K562 (cell line): ENCODE measurements around the gene BLZF1. TPM values are rescaled to one million over a fixed set of nuclear protein-coding genes. Genes with fewer than 3 reads are reported as not detected.

ENCODE experiments used
- BRCA1 ChIP-seq, 2 experiments: fragments of 450-650 bp in 1 of 2; sonication (generic) in 1 of 2; formaldehyde crosslinking in 1 of 2; IDR thresholded peaks; 2 replicates each; pipeline versions ENCODE4 v1.5.0 to v1.6.1; 2017 to 2020; ENCODE audit warnings: mild to moderate bottlenecking in 1 of 2, missing genetic modification reagents in 1 of 2
- CREB3 ChIP-seq: fragments of 450-650 bp; conservative IDR thresholded peaks from 2 replicates; pipeline ENCODE4 v1.6.1; 2016; ENCODE audit warnings: missing genetic modification characterization, low read depth, mild to moderate bottlenecking, missing compliant biosample characterization, moderate library complexity
- CREBBP ChIP-seq: IDR thresholded peaks from one replicate; pipeline ENCODE4 v1.6.1; 2012; ENCODE audit warnings: low read depth, mild to moderate bottlenecking, control low read depth, inconsistent platforms, low read length
- DNMT1 ChIP-seq: fragments of 450-650 bp; IDR thresholded peaks from 2 replicates; pipeline ENCODE4 v1.6.1; 2016; ENCODE audit warnings: antibody characterized with exemption, mild to moderate bottlenecking
- HDGF ChIP-seq: fragments of 450-650 bp; IDR thresholded peaks from 2 replicates; pipeline ENCODE4 v1.6.1; 2016
- HEY1 ChIP-seq: fragments of 250-450 bp; sonication (Bioruptor Pico); IDR thresholded peaks from 2 replicates; pipeline ENCODE4 v1.5.0; 2020; ENCODE audit warnings: mild to moderate bottlenecking, moderate library complexity, borderline replicate concordance
- HNRNPUL1 ChIP-seq: fragments of 200-400 bp; formaldehyde crosslinking; IDR thresholded peaks from 2 replicates; pipeline ENCODE4 v1.6.1; 2017; ENCODE audit warnings: low read length
- MCM7 ChIP-seq, 2 experiments: fragments of 450-650 bp; IDR thresholded peaks; 2 replicates each; pipeline ENCODE4 v1.6.1; 2016 to 2018
- MTF1 ChIP-seq: fragments of 250-450 bp; sonication (Bioruptor Pico); IDR thresholded peaks from 2 replicates; pipeline ENCODE4 v1.9.0; 2021; ENCODE audit warnings: moderate library complexity, mild to moderate bottlenecking, inconsistent platforms, borderline replicate concordance
- MYNN ChIP-seq, 2 experiments: sonication (generic); formaldehyde crosslinking in 1 of 2; IDR thresholded peaks; 2 replicates each; pipeline versions ENCODE4 v1.5.0 to v1.6.1; 2016 to 2020; ENCODE audit warnings: antibody characterized with exemption in 1 of 2, missing genetic modification reagents in 1 of 2
- NR4A1 ChIP-seq, 2 experiments: fragments of 250-450 bp in 1 of 2; fragments of 450-650 bp in 1 of 2; sonication (Bioruptor Pico) in 1 of 2; IDR thresholded peaks; 2 replicates each; pipeline versions ENCODE4 v1.4.0 to v1.6.1; 2016 to 2020; ENCODE audit warnings: mild to moderate bottlenecking in 2 of 2, missing compliant biosample characterization in 1 of 2, missing genetic modification characterization in 1 of 2, moderate library complexity in 1 of 2
- USF2 ChIP-seq: sonication (generic); formaldehyde crosslinking; IDR thresholded peaks from 2 replicates; pipeline ENCODE4 v1.5.0; 2020; ENCODE audit warnings: missing genetic modification reagents
- ZNF766 ChIP-seq: fragments of 200-800 bp; sonication (Bioruptor generic); conservative IDR thresholded peaks from 2 replicates; pipeline ENCODE4 v1.6.1; 2016; ENCODE audit warnings: missing genetic modification characterization, missing compliant biosample characterization
- polyA plus RNA-seq, 8 experiments: library from polyadenylated mRNA; depleted of rRNA in 4 of 8; stranded (reverse) in 5 of 8; unstranded in 3 of 8; fragments of >200 nt; fragmentation: Nextera tagmentation in 2 of 8; fragmentation: Illumina TruSeq in 1 of 8; extraction: Ambion mirVana in 2 of 8; extraction: Trizol in 1 of 8; gene quantifications; 2 replicates each; pipeline versions ENCODE4 v1.2.1 to v1.2.3, GENCODE V29; 2011 to 2014; ENCODE audit warnings: inconsistent platforms in 1 of 8, missing spikeins in 1 of 8
- total RNA-seq, 7 experiments: library from RNA; depleted of rRNA in 6 of 7; stranded (reverse); fragments of >200 nt in 6 of 7; fragmentation: Illumina TruSeq in 2 of 7; extraction: Trizol in 2 of 7; gene quantifications; 2 replicates each; pipeline versions ENCODE4 v1.2.1 to v1.2.3, GENCODE V29; 2011 to 2021; ENCODE audit warnings: low replicate concordance in 1 of 7
- TF ChIP-seq, protein P1 (sequence below): sonication (generic); formaldehyde crosslinking; IDR thresholded peaks from 2 replicates; pipeline ENCODE4 v1.8.1; 2023; ENCODE audit warnings: mild to moderate bottlenecking, missing genetic modification reagents
- TF ChIP-seq, protein P2 (sequence below): fragments of 450-650 bp; formaldehyde crosslinking; IDR thresholded peaks from 2 replicates; pipeline ENCODE4 v1.4.0; 2020; ENCODE audit warnings: mild to moderate bottlenecking, moderate library complexity
- TF ChIP-seq, protein P3 (sequence below), 2 experiments: IDR thresholded peaks; 2 replicates each; pipeline ENCODE4 v1.6.1; 2011; ENCODE audit warnings: borderline replicate concordance in 1 of 2, control low read depth in 1 of 2, low read depth in 1 of 2, low read length in 1 of 2, mild to moderate bottlenecking in 1 of 2, mixed read lengths in 1 of 2, moderate library complexity in 1 of 2; ENCODE audit not compliant: insufficient read depth in 1 of 2, insufficient read length in 1 of 2, poor library complexity in 1 of 2, severe bottlenecking in 1 of 2; ENCODE audit errors: extremely low read depth in 1 of 2
- TF ChIP-seq, protein P4 (sequence below), 3 experiments: IDR thresholded peaks in 2 of 3; conservative IDR thresholded peaks in 1 of 3; 2 replicates each; pipeline ENCODE4 v1.5.1; 2011 to 2012; ENCODE audit warnings: low read length in 3 of 3, mild to moderate bottlenecking in 3 of 3, control low read depth in 2 of 3, improper control_type of control experiment in 1 of 3, inconsistent platforms in 1 of 3, low read depth in 1 of 3, mixed read lengths in 1 of 3, moderate library complexity in 1 of 3; ENCODE audit not compliant: insufficient read depth in 2 of 3

BLZF1 gene
- total and polyA plus RNA-seq, 9 of the 15 experiments (the other 6 are each of a cell fraction or from before 2014, with no cell fraction given) = 20.5 to 32.8 (median 25.3) TPM

DNA sequence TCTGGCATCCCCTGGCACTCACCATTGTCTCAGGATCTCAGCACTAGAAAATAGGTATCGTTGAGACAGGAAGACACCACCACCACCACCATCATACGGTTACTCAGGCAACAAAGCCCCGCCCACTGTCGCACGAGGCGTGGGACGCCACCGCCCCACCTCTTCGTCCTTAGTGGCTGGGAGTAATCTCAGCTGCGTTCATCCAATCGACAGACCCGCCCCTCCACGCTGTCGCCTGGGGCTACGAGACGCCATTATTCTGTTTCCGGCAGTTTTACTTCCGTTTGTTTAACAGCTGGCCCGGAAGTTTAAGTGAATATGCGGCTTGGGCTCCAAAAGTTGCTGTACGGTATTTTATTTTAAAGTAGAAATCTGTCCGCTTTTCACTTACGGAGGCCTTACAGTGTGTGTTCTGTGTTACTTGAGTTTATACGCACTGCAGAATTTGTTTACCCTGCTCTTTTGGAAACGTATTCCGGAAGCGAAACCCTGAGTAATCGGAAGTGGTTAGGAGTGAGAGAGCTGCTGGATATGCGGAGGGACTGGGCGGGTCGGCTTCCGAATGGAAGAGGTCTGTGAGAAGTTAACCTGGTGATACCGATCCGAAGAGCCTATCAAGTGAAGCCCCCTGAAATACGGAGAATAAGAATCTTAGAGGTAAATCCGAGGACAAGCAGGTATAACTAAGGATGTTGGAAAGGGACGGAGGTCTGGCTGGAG lies at the start of gene BLZF1, which contains the start of gene NME7 (continued):
- TF ChIP-seq, protein P1, sequence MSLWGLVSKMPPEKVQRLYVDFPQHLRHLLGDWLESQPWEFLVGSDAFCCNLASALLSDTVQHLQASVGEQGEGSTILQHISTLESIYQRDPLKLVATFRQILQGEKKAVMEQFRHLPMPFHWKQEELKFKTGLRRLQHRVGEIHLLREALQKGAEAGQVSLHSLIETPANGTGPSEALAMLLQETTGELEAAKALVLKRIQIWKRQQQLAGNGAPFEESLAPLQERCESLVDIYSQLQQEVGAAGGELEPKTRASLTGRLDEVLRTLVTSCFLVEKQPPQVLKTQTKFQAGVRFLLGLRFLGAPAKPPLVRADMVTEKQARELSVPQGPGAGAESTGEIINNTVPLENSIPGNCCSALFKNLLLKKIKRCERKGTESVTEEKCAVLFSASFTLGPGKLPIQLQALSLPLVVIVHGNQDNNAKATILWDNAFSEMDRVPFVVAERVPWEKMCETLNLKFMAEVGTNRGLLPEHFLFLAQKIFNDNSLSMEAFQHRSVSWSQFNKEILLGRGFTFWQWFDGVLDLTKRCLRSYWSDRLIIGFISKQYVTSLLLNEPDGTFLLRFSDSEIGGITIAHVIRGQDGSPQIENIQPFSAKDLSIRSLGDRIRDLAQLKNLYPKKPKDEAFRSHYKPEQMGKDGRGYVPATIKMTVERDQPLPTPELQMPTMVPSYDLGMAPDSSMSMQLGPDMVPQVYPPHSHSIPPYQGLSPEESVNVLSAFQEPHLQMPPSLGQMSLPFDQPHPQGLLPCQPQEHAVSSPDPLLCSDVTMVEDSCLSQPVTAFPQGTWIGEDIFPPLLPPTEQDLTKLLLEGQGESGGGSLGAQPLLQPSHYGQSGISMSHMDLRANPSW (CRISPR knock-in tag) = no peak
- TF ChIP-seq DNMT1 (no peak), HNRNPUL1 (no peak), MCM7 (IDR thresholded peaks at IDR 0.05) (no peak), MYNN (IDR thresholded peaks at IDR 0.05) (no peak), MYNN (CRISPR knock-in tag; IDR thresholded peaks at IDR 0.05) (no peak), BRCA1 (IDR thresholded peaks at IDR 0.05) (no peak), BRCA1 (CRISPR knock-in tag; IDR thresholded peaks at IDR 0.05) (no peak), USF2 (CRISPR knock-in tag) (no peak), ZNF766 (CRISPR knock-in tag) (no peak), CREBBP (no peak), CREB3 (no peak; the same call in 1 of the 2 replicates), NR4A1 (CRISPR knock-in tag; IDR thresholded peaks at IDR 0.05) (no peak), NR4A1 (tag; IDR thresholded peaks at IDR 0.05) (no peak), HDGF (no peak), MTF1 (no peak), HEY1 (0 out of 2 replicates have a peak, but pooled peaks have one; percentile 76)
- TF ChIP-seq, protein P2, sequence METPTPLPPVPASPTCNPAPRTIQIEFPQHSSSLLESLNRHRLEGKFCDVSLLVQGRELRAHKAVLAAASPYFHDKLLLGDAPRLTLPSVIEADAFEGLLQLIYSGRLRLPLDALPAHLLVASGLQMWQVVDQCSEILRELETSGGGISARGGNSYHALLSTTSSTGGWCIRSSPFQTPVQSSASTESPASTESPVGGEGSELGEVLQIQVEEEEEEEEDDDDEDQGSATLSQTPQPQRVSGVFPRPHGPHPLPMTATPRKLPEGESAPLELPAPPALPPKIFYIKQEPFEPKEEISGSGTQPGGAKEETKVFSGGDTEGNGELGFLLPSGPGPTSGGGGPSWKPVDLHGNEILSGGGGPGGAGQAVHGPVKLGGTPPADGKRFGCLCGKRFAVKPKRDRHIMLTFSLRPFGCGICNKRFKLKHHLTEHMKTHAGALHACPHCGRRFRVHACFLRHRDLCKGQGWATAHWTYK (CRISPR knock-in tag) = no peak
- TF ChIP-seq, protein P3, sequence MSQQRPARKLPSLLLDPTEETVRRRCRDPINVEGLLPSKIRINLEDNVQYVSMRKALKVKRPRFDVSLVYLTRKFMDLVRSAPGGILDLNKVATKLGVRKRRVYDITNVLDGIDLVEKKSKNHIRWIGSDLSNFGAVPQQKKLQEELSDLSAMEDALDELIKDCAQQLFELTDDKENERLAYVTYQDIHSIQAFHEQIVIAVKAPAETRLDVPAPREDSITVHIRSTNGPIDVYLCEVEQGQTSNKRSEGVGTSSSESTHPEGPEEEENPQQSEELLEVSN (IDR thresholded peaks at IDR 0.05; ENCODE audit: borderline replicate concordance in 1 of 2, extremely low read depth in 1 of 2, insufficient read depth in 1 of 2, insufficient read length in 1 of 2, low read depth in 1 of 2, low read length in 1 of 2, poor library complexity in 1 of 2, severe bottlenecking in 1 of 2) = peak in 1 of 2 experiments; percentile 43
- TF ChIP-seq, protein P4, sequence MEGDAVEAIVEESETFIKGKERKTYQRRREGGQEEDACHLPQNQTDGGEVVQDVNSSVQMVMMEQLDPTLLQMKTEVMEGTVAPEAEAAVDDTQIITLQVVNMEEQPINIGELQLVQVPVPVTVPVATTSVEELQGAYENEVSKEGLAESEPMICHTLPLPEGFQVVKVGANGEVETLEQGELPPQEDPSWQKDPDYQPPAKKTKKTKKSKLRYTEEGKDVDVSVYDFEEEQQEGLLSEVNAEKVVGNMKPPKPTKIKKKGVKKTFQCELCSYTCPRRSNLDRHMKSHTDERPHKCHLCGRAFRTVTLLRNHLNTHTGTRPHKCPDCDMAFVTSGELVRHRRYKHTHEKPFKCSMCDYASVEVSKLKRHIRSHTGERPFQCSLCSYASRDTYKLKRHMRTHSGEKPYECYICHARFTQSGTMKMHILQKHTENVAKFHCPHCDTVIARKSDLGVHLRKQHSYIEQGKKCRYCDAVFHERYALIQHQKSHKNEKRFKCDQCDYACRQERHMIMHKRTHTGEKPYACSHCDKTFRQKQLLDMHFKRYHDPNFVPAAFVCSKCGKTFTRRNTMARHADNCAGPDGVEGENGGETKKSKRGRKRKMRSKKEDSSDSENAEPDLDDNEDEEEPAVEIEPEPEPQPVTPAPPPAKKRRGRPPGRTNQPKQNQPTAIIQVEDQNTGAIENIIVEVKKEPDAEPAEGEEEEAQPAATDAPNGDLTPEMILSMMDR (IDR thresholded peaks at IDR 0.05 in 2 of 3, conservative IDR thresholded peaks at IDR 0.05 in 1 of 3; ENCODE audit: insufficient read depth in 2 of 3, low read depth in 1 of 3, low read length in 3 of 3) = no peak
